Measurements from ENCODE around the gene ENO4.
A peak's percentile ranks its signal among the peaks of the same experiment; 100 is the strongest.

Gene ENO4

GRCh38 chr10:116888380-116889055 is 39.2 kb downstream of the ENO4 start:
- no peak overlapping the region for H3K4me3 ChIP-seq (replicated peaks in 1 of 2; ENCODE audit: low read depth in 2 of 2, low read length in 2 of 2)
- no peak for TF ChIP-seq CTCF (IDR thresholded peaks at IDR 0.05; ENCODE audit: low read depth, low read length)
- peak; percentile 73 to 91 for DNase-seq (ENCODE audit: low read depth in 2 of 2)

GRCh38 chr10:116889066-116889465 is 39.8 kb downstream of the ENO4 start:
- TF ChIP-seq CTCF (IDR thresholded peaks at IDR 0.05; ENCODE audit: low read depth, low read length) = no peak
- no peak for DNase-seq (ENCODE audit: low read depth in 2 of 2)

GRCh38 chr10:116891208-116891607 is 41.9 kb downstream of the ENO4 start:
- DNase-seq (ENCODE audit: low read depth in 2 of 2) = peak; percentile 80 to 91
- no peak overlapping the region for H3K4me3 ChIP-seq (replicated peaks in 1 of 2; ENCODE audit: low read depth in 2 of 2, low read length in 2 of 2)
- TF ChIP-seq CTCF (IDR thresholded peaks at IDR 0.05; ENCODE audit: low read depth, low read length) = no peak

More at GRCh38 chr10:116889066-116889465, 39.8 kb downstream of the ENO4 start:
- H3K4me3 ChIP-seq (replicated peaks in 1 of 2; ENCODE audit: low read depth in 2 of 2, low read length in 2 of 2) = no peak overlapping the region

- H3K4me3 ChIP-seq (replicated peaks in 1 of 2; ENCODE audit: low read depth in 2 of 2, low read length in 2 of 2) = no peak overlapping the region
- TF ChIP-seq CTCF (IDR thresholded peaks at IDR 0.05; ENCODE audit: low read depth, low read length) = no peak
- no peak for DNase-seq (ENCODE audit: low read depth in 2 of 2)
Observed at GRCh38 chr10:116892907-116893685, 43.8 kb downstream of the ENO4 start.

GRCh38 chr10:116893686-116894037 is 44.4 kb downstream of the ENO4 start:
- H3K4me3 ChIP-seq (replicated peaks in 1 of 2; ENCODE audit: low read depth in 2 of 2, low read length in 2 of 2) = no peak overlapping the region
- TF ChIP-seq CTCF (IDR thresholded peaks at IDR 0.05; ENCODE audit: low read depth, low read length) = no peak
- DNase-seq (ENCODE audit: low read depth in 2 of 2) = no peak

- no peak overlapping the region for H3K4me3 ChIP-seq (replicated peaks in 1 of 2; ENCODE audit: low read depth in 2 of 2, low read length in 2 of 2)
- no peak for DNase-seq (ENCODE audit: low read depth in 2 of 2)
- no peak for TF ChIP-seq CTCF (IDR thresholded peaks at IDR 0.05; ENCODE audit: low read depth, low read length)
Observed at GRCh38 chr10:116899626-116900025, 50.3 kb downstream of the ENO4 start.

Data from cardiac fibroblast (primary cell).